Stimulated activated CD8-positive, alpha-beta memory T cell treated with anti-CD3 and anti-CD28 coated beads, Interleukin-2, amount 100 ng/mL, for 1 hour (primary cell): Measurements from ENCODE around the gene SMIM17.

Experiments
- DNase-seq, 2 donors: peaks; one replicate each; pipeline ENCODE4 v3.0.0-alpha.2; 2020; ENCODE audit warnings: low read depth in 2 of 2

SMIM17 gene

DNA sequence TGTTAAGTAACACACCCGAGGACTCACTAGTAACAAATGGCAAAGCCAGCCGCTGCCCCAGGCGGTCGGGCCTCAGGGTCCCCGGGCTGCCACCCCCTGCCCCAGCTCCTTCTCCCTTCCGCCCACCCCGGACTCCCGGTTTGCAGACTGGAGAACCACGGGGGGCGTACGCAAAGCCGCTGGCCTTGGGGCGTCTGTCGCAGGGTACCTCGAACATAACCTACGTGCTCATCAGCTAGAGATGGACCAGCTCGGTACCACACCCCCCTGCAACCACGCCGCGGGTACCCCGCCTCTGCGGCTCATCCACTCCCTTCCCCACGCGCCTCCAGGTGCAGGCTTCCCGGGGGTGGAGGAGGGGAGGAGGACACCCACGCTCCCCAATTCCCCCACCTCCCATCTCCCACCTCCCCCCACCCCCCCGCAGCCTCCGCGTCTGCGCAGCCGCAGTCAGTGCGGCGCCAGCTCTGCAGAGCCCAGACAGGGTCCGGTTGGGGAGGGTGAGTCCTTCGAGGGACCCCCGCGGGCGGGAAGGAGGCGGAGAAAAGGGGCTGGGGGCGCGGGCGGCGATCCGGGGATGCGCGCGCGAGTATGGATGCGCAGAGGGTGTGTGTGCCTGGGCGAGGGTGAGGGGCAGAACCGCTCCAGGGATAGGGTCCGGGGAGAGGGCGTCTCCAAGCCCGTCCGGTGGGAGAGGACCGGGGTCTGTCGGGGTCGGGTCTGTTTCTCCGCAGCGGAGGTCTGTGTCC is at the start of gene SMIM17:
TSS of gene SMIM17 (plus strand) at position 449 of the 749 bp plus-strand sequence. CDS start 2,509 bp downstream, outside the sequence.
- no peak for DNase-seq

DNA sequence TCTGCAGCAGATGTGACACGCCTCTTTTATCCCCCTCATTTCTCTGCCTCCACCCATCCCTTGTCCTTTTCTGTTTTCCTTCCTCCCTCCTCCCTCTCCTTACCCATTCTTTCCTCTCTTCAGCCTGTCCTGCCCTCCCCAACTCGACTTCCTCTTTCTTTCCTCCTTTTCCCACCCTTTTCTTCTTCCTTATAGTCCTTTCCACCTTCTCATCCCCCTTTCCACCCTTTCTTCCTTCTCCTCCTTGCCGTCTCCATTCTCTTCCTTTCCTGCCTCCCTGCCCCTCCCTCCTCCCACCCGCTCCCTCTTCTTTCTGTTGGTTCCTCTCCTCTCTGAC is 48.5 kb upstream of the SMIM17 start:
- no peak for DNase-seq

DNA sequence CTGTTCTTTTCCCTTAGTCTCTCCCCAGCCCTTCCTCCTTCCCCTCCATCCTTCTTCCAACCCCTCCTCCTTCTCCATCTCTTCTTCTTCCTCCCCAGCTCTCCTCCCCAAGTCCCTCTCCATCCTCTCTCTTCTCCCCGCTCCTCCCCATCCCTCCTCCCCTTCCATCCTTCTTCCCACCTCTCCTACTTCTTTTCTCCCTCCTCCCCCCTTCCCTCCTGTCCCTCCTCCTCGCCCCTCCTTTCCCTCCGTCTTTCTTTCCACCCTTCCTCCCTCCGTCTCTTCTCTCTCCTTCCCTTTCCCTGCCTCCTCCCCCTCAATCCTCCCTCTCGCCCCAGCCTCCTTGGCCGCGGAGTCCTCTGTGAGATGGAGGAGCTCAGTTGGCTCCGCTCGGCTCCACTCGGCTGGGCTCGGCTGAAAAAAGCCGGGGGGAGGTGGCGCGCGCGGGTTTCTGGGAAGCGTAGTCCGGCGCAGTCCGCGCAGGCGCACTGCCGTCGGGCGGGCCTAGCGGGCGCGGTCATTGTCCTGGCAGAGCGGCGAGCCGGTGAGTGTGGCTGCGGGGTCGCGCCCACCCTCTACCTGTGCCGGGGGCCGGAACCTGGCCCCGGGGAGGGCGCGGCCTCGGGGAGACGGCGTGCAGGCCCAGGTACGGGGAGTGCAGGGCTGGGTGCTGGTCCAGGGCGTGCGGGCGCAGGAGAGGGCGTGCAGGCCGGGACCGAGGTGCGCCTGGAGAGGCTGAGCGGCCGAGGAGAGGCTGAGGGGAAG is 48.0 kb upstream of the SMIM17 start, which contains the start of gene ZNF71:
TSS of gene ZNF71 (plus strand) at position 520 of the 765 bp plus-strand sequence. CDS start 6,257 bp downstream, outside the sequence.
- DNase-seq, result peak; percentile 66 to 80

DNA sequence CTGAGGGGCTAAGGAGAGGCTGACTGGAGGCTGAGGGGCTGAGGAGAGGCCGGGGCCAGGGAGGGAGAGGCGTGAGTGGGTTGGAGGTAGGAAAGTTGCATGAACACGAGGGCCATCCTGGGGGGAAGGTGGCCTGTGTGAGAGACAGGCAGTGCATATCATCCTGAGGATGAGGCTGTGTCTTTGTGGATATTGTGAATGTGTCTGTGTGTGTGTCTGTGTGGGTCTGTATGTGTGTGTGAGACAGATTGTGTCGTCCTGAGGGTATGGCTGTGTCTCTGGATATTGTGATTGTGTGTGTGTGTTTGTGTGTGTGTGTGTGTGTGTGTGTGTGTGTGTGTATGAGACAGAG is 47.4 kb upstream of the SMIM17 start:
- no peak for DNase-seq

DNA sequence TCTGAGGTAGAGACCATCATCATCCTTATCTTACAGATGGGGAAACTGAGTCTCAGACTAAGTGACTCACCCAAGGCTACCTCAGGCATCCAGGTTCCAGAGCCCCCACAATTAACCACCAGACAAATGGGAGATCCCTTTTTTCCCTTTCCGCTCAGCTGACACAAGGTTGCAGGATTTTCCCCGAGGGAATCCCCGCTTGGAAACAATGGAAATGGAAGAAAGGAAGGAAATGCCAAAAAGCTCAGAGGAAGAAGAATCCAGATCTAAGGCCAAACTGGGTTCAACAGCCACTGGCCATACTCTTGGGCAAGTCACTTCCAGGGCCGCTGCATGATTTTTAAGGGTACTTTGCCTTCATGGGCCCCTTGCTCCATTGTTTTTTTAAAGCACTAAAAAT is 46.3 kb upstream of the SMIM17 start:
- no peak for DNase-seq

DNA sequence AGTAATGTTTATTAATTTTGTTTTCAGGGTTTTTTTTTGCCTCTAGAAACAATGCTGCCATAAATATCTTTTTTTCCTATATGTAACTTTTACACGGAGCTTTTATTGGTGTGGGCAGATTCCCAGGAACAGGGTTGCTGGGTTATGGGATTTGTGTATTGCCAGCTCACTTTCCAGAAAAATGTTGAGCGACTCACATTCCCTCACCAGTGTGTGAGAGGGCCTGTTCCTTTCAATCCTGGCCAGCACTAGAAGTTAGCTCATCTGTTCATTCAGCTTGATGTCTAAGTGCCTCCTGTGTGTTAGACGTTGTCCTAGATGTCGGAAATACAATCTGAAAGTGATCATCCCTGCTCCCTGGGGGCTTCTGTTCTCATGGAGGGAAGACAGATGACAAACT is 45.3 kb upstream of the SMIM17 start:
- DNase-seq, result no peak

DNA sequence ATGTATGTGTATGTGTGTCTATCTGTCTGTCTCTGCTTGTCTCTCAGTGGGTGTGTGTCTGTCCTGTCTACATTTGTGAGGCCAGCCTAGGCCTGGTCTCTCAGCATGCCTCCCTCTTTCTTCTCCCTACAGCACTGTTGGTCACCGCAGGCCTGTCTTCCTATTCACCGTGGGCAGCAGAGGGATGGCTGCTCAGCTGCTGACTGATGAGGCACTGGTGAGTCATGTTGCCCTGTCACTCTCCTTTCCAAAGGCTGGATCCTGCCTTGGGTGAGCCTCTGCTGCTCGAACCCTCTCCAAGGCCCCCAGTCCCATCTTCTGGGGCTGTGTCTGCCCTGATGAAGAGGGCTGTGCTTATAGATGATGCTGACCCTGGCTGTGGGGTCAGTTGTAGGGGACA is 41.6 kb upstream of the SMIM17 start:
- DNase-seq, result no peak

DNA sequence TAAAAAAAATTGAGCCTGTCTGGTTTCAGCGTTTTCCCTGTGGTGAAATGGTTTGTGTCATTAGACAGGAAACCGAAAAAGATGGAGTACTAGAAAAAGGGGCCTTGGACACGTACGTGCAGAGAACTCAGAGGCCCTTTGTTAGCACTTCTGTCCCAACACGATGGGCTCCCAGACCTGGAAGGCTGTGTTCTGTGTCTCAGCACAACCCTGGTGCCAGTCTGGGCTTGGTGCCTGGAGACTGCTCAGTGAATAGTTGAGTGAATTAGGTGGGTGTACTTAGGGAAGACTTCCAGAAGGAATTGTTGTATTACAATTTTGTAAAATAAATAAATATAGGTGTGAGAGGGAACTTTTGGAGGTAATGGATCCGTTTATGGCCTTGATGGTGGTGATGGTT is 39.1 kb upstream of the SMIM17 start:
- no peak for DNase-seq

DNA sequence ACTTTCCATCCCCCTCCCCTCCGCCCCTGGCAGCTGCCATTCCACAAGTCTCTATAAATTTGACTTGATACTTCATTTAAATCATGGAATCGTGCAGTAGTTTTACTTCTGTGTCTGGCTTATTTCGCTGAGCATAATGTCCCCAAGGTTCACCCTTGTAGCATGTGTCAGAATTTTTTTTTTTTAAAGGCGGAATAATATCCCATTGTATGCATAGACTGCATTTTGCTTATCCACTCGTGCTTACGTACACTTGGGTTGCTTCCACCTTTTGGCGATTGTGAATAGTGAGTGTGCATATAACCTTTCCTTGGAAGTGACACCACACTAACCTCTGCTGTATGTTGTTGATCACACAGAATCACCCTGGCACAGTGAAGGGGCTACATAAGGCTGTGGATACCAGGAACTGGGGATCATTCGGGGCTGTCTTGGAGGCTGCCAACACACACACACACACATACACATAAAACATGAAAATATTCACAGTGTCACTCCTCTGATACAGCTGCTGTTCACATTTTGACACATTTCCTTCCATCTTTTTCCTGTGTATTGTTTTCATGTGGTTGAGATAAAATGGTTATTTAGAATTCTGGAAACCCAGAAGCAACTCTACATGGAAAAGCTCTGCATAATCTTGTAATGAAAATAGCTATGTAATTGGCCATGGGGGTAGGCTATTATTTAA is 34.5 kb upstream of the SMIM17 start:
- no peak for DNase-seq

DNA sequence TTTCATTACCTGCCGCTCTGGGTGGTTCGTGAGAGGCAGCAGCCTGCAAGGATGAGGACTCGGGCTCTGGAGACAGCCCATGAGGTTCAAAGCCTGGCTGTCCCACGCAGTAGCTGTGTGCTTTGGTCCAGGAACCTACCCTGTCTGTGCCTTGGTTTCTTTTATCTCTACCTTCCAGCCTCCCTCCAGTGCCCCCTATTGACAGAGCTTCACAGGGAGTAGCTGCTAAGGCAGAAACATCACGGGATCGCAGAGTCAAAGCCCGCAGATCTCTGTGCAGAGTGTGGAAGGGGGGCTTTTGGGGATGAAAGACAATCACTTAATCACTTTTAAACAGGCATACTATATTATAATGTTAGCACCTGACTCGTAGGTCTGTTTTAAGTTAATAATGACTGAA is 31.7 kb upstream of the SMIM17 start:
- no peak for DNase-seq

DNA sequence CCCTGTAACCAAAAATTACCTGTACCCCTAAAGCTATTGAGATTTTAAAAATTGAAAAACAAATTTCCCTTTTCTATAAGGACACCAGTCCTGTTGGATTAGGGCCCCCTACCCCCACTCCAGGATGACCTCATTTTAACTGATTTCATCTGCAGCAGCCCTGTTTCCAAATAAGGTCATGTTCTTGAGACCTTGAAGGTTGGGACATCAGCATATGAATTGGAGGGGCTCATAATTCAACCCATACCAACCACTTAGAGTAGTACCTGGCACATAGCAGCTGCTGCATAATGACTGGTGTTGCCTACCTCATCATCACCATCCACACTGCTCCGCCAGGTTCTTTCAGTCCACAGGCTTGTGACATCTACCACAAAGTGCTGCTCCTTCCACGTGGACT is 30.2 kb upstream of the SMIM17 start:
- no peak for DNase-seq

DNA sequence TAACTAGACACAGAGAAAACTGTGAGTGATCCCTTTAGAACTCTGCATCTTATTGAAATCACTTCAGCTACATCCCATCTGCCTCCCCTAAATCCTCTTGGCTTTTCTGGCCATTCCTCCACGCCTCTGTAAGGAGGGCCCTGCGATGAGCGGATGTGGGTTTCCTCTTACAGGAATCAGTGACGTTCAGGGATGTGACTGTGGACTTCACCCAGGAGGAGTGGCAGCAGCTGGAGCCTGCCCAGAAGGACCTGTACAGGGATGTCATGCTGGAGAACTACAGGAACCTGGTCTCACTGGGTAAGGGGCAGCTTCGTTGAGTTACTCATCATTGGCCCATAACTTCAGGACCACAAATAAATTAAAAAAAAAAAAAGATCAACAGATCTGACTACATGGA is 29.3 kb upstream of the SMIM17 start:
- DNase-seq, result no peak

DNA sequence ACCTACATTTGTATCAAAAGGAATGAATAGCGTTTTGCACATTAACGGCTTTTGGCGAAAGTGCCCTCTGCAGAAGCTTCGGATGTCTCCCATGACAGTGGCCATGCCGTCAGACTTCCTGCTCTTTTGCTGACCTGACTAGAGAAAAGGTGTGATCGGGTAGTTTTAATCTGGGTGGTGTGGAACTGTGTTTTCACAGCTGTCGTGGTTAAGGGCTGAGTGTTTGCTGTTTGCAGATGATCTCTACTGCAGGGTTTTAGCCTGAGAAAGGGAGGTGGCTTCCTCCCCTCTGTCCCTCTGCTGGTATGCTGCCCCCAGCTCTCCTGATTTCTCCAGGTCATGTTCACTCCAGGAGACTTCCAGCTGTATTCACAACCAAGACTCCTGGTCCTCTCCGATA is 25.4 kb upstream of the SMIM17 start:
- DNase-seq, result no peak

DNA sequence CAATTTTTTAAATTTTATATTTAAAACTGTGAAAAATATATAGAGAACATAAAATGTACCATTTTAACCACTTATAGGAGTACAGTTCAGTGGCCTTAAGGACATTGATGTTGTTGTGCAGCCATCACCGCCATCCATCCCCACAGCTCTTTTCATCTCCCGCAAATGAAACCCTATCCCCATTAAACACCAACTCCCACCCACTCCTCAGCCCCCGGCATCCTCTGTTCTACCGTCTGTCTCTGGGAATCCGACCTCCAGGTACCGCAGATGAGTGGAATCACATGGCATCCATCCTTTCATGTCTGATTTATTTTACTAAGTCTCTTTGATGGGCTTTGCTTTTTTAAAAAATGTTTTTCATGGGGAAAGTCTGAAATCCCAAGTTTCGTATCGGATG is 23.8 kb upstream of the SMIM17 start:
- no peak for DNase-seq

DNA sequence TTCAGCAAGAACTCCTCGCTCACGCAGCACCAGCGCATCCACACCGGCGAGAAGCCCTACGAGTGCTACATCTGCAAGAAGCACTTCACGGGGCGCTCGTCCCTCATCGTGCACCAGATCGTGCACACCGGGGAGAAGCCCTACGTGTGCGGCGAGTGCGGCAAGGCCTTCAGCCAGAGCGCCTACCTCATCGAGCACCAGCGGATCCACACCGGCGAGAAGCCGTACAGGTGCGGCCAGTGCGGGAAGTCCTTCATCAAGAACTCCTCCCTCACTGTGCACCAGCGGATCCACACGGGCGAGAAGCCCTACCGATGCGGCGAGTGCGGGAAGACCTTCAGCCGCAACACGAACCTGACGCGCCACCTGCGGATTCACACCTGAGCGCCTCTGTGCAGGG is 20.6 kb upstream of the SMIM17 start:
- DNase-seq, result no peak

DNA sequence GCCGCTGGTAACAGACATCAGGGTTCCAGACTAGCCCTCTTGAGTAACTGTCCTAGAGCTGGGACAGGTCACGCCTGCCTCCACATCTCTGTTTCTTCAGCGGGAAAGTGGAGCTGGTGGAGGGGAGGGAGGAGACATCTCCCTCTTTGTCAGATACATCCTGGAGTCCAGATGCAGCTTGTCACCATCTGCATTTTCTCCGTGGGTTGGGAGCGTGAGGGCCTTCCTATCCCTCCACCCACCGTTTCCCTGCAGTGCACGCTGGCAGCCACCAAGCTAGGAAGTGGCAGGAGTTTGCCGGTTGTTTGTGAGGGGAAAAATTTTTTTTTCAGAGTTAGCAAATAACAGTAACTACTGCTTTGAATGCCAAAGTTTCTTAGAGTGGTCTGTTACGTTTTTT is 20.0 kb upstream of the SMIM17 start:
- no peak for DNase-seq

DNA sequence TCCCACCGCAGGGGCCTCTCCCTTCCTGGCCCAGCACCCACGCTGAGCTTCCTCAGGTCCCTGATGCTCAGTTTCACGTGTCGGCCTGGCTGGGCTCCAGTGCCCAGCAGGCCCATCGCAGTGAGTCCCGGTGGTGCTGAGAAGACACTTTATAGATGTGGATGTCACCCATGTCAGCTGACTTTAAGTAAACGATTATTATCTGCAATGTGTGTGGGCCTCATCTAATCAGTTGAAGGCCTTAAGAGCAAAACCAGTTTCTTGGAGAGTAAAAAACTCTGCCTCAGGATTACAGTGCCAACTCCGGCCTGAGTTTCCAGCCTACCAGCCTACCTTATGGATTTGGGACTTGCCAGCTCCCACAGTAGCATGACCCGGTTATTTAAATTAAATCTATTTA is 17.3 kb upstream of the SMIM17 start:
- DNase-seq, result no peak

DNA sequence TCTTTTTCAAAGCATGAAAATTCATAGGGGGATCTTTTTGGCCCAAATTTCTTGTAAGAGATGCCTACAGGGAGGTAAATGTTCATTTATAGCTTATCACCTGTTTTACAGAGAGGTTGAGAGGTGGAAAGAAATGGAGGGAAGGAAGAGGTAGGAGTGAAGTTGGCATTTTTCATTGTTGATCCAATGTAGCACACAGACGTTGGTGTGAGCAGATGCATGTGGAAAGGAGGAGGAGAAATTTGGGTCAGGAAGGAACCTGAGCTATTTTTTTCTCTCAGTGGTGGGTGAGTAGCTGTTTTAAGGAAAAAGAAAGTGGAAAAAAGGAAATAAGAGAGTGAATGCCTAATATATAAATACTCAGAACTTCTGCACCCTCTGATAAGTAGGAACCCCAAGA is 9.9 kb upstream of the SMIM17 start:
- DNase-seq, result no peak

DNA sequence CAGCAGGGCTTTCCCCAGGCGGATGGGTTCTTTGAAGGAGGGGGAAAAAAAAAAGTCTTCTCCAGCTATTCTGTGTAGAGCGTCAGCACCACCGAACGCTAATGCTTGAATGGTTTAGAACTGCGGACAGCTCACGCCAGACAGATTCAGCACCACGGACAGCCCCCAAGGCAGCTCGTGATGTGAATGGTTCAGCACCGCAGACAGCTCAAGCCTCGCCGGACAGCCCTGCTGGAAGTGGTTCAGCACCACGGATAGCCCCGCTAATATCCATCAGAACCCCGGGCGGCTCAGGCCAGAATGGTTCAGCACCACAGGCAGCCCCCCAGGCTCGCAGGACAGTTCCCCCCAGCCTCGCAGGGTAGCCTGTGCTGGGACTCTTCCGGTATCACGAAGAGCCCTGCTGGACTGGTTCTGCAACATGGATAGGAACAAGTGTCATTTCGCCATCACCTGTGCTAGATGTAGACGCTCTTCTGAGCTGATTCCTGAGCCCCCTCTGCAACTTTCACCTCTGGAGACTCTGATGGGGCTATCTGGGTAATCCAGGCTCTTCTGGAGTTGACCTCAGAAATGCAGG is 4.9 kb upstream of the SMIM17 start:
- no peak for DNase-seq

DNA sequence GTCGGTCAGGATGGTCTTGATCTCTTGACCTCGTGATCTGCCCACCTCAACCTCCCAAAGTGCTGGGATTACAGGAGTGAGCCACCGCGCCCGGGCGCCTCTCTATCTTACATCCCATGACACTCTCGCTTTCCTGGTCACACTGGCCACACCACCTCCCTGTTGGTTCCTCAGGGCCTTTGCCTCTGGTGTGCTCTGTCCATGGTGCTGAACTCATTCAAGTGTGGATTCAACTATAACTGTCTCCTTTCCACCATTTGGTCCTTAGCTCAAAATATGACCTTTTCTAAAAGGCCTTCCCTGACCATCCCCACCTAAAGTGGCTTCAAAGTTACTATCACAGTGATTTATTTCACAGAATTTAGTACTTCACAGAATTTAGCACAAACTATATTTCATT is 3.7 kb upstream of the SMIM17 start:
- no peak for DNase-seq

DNA sequence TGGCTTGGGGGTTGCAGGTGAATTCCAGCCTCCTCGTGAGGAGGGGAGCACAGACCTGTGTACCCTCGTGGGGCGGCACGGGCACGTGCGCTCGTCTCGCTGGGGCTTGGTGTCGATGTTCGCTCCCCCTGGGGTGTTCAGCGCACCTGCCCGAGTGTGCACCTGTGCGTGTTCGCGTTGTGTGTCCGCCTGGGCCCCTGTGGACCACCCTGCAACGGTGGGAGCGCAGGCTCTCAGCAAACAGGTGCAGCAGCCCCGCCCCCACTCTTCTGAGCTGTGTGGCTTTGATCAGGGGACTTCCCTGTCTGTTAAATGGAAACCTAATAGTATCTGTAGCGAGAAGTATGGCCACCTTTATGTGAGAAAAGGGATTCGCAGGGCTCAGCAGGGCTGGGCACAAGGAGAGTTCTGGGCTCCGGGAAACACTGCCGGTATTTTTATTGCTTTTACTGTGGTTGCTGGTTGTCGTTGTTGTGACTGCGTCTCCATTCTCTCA is 549 bp downstream of the SMIM17 start:
- no peak for DNase-seq

DNA sequence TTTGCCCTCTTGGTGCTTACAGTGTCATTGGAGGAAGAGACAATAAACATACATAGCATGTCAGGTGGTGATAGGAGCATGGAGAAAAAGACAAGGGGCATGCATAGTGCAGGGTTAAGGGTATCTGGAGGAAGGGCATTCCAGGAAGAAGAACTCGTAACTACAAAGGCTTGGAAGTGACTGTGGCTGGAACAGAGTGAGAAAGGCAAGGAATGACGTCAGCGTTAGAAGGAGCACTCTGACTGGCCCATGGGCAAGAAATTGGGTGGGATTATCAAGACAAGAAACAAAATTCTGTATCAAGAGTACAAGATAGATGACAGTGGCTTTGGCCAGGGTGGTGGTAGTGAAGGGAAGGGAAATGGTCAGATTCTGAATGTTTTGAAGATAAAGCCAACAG is 11.2 kb downstream of the SMIM17 start:
- DNase-seq, result no peak
